GM18507 (cell line): ENCODE measurements around the gene CCDC28A.

Experiments
- DNase-seq: peaks from one replicate; pipeline ENCODE4 v3.0.0; 2011; ENCODE audit warnings: low read depth; ENCODE audit not compliant: insufficient read length; ENCODE audit errors: extremely low spot score
- FAIRE-seq: peaks from 2 replicates; lab custom pipeline; 2011; peaks lifted over from hg19 to GRCh38; lab: Jason Lieb, UNC

Gene CCDC28A

GRCh38 chr6:138785980-138786379, 12.4 kb downstream of the CCDC28A start:
- DNase-seq (no peak), FAIRE-seq (no peak)

GRCh38 chr6:138787138-138787537, 13.6 kb downstream of the CCDC28A start:
- DNase-seq, result no peak
- FAIRE-seq, result no peak

- no peak for DNase-seq
- no peak for FAIRE-seq
Measured at GRCh38 chr6:138795809-138796603, 22.4 kb downstream of the CCDC28A start, which contains the start of gene ECT2L. Gene ECT2L, plus strand, starts transcription at chr6:138796087. Its CDS starts 17,188 bp downstream, at chr6:138813275.

- DNase-seq (no peak), FAIRE-seq (no peak)
Measured at GRCh38 chr6:138796771-138797170, 23.2 kb downstream of the CCDC28A start.

- FAIRE-seq (no peak), DNase-seq (no peak)
Measured at GRCh38 chr6:138797806-138798446, 24.4 kb downstream of the CCDC28A start.

GRCh38 chr6:138800377-138801150, 27.0 kb downstream of the CCDC28A start:
- FAIRE-seq, result no peak
- no peak for DNase-seq

GRCh38 chr6:138803331-138803730, 29.8 kb downstream of the CCDC28A start:
- DNase-seq (no peak), FAIRE-seq (no peak)

GRCh38 chr6:138803861-138804260, 30.3 kb downstream of the CCDC28A start:
- FAIRE-seq (no peak), DNase-seq (no peak)

- no peak for DNase-seq
- no peak for FAIRE-seq
Measured at GRCh38 chr6:138805016-138805765, 31.6 kb downstream of the CCDC28A start.

GRCh38 chr6:138806889-138807288, 33.3 kb downstream of the CCDC28A start:
- DNase-seq (no peak), FAIRE-seq (no peak)

GRCh38 chr6:138809677-138810076, 36.1 kb downstream of the CCDC28A start:
- FAIRE-seq (no peak), DNase-seq (no peak)

- no peak for FAIRE-seq
- no peak for DNase-seq
Measured at GRCh38 chr6:138811866-138812265, 38.3 kb downstream of the CCDC28A start.

GRCh38 chr6:138814179-138814834, 40.7 kb downstream of the CCDC28A start:
- FAIRE-seq (no peak), DNase-seq (no peak)

GRCh38 chr6:138815221-138815620, 41.7 kb downstream of the CCDC28A start:
- no peak for FAIRE-seq

GRCh38 chr6:138815797-138816528, 42.4 kb downstream of the CCDC28A start:
- FAIRE-seq (peak; percentile 87), DNase-seq (no peak)

More at GRCh38 chr6:138815221-138815620, 41.7 kb downstream of the CCDC28A start:
- no peak for DNase-seq

GRCh38 chr6:138817799-138818198, 44.2 kb downstream of the CCDC28A start:
- DNase-seq (no peak), FAIRE-seq (no peak)

GRCh38 chr6:138818496-138819194, 45.1 kb downstream of the CCDC28A start:
- FAIRE-seq (peak; percentile 72), DNase-seq (peak; percentile 20)

GRCh38 chr6:138821519-138821918, 48.0 kb downstream of the CCDC28A start:
- no peak for FAIRE-seq
- DNase-seq, result no peak
